ENCODE measurements around the gene FCSK.
A peak's percentile ranks its signal among the peaks of the same experiment; 100 is the strongest.

Gene FCSK

DNA sequence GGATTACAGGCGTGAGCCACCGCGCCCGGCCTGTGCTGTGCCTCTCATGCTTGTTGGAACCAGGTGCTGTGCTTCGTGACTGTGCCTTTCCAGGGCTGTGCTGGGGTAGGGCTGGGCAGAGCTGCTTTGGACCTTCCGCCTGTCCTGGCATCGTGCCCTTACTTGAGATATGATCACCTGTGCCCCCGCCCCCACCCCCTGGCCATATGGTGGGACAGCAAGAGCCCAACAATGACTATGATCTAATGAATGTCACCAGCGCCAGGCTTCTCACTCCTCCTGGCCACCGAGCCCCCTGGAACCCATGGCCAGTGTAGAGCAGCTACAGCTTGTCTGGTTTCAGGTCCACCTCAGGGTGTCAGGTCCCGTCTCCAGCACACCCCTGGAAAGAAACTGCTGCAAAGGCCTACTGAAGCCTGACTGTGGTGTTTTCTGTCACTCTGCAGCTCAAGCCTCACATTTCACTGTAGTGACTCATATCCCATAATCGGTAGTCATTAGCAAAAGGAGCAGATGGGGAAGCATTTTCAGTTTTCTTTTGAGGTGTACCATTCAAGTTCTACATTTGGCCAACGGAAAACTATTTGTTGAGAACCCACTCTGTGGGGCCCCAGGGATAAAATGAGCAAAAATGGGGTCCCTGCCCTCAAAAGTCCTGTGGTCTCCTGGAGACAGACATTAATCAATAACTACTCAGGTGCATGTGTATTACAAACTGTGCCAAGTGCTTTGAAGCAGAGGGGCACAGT is 22.1 kb downstream of the FCSK start:
- DNase-seq (ENCODE audit: low read depth in 2 of 2): peak; percentile 26 to 31

DNA sequence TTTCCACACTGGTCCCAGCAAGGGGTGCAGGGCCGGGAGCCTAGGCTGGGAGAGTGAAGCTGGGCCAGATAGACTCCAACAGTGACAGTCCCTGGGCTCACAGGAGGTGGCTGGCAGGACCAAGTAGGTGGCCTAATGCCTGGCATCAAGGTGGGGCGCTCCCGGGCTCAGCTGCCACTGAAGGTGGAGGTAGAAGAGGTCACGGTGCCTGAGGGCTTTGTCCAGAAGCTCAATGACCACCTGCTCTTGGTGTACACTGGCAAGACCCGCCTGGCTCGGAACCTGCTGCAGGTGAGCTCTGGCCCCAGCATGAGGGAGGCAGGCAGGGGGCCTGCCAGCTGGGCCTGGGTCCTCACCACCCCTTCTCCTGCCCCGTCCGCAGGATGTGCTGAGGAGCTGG is 23.8 kb downstream of the FCSK start:
- DNase-seq (ENCODE audit: low read depth in 2 of 2): no peak

DNA sequence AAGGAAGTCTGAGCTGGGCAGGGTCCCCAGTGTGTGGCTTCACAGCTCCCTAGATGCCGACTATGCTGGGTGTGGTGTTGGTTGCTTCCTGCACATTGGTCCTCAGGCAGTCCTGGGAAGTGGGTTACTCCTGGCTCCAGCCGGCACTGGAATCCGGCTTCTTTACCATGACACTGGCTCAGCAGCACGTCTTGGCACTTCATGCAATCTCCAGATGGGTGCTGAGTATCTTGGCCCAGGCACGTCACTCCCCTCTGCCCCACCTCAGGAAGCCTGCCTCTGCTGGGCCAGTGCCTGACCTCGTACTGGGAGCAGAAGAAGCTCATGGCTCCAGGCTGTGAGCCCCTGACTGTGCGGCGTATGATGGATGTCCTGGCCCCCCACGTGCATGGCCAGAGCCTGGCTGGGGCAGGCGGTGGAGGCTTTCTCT is 24.5 kb downstream of the FCSK start:
- no peak for DNase-seq (ENCODE audit: low read depth in 2 of 2)

DNA sequence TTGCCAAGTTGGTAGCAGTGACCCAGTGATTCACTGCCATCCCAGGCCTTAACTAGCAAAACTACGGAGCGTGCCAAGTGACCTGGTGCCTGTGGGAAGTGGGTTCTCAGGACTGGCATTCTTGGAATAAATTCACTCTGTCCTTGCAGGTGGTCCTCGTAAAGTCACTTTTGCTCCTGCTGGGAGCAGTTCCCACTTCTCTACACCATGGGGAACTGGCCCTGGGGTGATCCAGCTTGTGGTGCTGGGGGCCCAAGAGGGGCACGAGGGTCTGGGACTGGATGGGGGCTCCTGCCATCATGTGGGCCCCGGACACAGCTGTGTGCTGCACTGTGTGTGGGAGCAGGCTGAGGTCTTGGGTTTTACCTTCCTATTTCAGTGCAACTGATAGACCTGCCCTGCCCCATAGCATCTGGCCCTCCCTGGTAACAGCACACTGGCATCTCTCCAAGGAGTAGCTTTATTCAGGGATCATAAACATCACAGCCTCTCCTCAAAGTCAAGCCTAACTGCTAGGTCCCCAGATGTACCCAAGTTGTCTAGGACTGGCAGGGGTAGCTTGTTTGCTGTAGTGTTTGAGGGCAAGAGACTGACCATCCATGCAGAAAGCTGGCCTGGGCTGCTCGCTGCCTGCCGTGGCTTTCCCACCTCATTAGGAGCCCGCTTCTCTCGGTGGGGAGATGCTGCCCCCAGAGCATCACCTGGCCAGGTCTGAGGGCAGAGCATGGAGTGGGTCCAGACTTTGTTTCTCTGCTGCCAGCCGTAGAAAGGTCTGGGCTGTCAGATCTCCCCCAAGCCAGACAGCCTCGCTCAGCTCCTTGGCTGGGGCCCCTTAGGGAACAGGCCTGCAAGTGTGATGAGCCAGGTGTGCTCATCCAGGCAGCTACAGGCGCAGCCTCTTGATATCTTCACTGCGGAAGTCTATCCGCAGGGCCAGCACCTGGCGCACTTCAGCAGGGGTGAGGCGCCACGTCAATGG is 26.0 kb downstream of the FCSK start:
- DNase-seq (ENCODE audit: low read depth in 2 of 2): no peak

GRCh38 chr16:70481929-70482536 is 27.6 kb downstream of the FCSK start:
- DNase-seq (ENCODE audit: low read depth in 2 of 2): no peak

GRCh38 chr16:70482624-70483023 is 28.2 kb downstream of the FCSK start:
- no peak for DNase-seq (ENCODE audit: low read depth in 2 of 2)

GRCh38 chr16:70483426-70483825 is 29.0 kb downstream of the FCSK start:
- DNase-seq (ENCODE audit: low read depth in 2 of 2): no peak

GRCh38 chr16:70484867-70485266 is 30.5 kb downstream of the FCSK start:
- DNase-seq (ENCODE audit: low read depth in 2 of 2): no peak

DNA sequence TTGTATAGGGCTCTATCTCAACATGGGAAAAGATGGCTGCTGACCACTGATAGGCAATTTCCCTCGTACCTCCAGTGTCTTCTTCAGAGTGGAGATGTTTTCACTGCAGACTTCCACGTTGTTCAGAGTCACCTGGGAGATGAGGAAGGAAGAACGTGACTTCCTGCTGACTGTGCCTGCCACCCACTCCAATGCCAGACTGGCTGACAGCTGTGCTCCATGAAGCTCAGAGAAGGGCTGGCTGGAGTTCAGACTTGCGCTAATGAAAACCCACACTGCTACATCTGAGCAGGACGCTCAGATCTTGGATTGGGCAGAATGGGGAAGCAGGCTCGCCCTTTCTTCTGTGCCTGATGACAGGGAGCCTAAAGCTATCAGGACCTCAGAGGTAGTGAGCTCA is 35.9 kb downstream of the FCSK start:
- no peak for DNase-seq (ENCODE audit: low read depth in 2 of 2)

DNA sequence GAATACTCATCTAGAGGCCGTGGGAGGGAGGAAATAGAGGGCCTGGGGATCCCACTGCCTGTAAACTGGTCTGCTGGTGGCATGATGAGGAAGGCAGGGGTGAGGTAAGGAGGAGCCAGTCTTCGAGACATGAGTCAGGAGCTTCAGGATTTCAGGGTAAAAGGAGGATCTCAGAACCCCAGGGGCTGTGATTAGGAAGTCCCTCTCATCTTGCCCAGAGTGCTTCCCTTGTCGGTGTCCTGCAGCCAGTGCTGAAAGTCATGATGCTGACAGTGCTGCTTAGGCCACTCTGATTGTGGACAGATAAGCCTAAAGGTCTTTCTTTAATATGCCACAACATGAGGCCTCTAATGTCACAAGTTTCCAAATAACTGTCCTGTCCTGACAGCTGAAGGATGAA is 39.4 kb downstream of the FCSK start:
- DNase-seq (ENCODE audit: low read depth in 2 of 2): no peak

DNA sequence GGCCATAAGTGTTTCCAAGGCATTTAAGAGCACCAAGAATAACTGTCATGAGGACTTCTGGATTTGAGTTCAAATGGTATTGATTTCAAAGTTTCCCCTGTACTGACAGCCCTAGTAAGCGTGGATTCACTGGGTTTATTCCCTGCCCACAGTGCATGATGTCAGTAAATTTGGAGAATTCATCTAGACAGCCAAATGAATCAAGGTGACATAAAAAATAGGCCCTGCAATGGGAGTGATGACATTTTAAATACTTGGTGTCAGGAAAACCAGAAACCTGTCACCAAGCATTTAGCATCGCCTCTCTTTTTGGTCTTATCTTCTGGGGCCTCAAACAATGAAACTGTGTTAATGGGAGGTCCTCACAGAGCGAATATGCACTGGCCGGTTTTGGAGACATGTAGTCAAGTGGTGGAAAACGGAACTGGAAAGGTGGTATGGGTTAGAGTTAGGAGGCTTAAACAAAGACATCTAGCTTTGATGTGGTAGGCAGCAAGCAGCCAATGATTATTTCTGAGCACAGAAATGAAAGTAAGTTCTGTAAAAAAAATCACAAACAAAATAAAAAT is 39.9 kb downstream of the FCSK start:
- DNase-seq (ENCODE audit: low read depth in 2 of 2): no peak

GRCh38 chr16:70494777-70495176 is 40.4 kb downstream of the FCSK start:
- no peak for DNase-seq (ENCODE audit: low read depth in 2 of 2)

DNA sequence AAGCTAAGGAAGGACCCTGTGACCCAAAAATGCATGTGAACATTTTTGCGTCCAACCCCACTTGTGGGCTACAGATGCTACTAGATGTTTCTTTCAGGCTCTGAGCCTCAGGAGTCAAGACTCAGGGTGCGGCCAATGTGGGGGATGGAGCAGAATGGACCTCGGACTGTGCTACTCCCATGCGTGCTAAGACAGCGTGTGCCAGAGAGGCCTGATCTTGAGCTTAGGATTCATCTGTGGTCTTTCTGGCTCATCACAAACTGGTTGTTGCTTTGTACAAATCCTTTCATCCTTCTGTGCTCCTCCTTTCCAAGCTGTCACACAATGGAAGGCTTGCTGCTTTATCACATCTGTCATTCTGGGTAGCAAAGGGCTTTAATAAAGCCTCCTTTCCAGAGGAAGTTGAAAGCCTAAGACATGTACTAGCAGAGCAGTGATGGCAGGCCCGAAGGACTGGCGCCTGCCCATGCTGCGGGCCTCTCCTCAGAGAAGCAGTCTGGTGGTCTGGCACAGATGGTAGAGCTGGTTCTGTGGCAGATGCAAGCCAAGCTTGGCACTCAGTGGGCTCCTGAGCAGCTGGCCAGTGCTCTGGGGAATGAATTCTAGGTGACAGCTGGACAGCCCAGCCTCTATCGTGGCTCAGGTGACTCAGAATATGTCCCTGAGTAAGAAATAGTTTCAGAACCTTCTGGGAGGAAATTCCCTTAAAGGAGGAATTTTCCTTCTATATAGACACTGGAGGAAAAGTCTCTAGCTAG is 41.2 kb downstream of the FCSK start:
- DNase-seq (ENCODE audit: low read depth in 2 of 2): no peak

GRCh38 chr16:70496513-70496912 is 42.1 kb downstream of the FCSK start:
- DNase-seq (ENCODE audit: low read depth in 2 of 2): no peak

DNA sequence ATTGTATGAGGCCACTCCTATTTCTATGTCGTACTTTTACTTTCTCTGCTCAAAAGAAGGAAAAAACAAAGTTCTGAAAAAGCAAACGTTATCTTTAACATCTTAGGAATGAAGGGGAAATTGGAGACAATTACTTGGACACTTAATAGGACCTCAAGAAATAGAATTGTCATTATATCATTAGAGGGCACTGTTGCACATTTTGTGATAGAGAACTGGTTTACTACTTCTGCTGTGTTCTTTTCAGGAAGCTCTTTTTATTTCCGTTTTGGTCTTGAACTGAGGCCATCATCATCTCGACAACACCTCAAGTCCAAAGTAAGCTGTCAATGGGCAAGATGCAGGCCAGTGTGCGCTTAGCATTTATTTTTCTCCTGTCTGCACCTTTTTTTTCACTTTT is 54.4 kb downstream of the FCSK start:
- no peak for DNase-seq (ENCODE audit: low read depth in 2 of 2)

DNA sequence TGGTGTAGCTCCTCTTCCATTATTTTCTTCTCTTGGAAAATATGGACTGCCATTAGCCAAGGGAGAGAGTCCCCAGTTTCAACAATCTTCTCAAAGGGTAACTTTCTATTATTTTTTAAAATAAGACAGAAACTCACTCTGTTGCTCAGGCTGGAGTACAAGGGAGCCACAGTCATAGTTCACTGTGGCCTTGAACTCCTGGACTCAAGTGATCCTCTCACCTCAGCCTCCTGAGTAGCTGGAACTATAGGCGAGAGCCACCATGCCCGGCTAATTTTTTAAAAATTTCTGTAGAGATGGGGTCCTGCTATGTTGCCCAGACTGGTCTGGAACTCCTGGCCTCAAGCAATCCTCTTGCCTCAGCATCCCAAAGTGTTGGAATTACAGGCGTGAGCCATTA is 55.8 kb downstream of the FCSK start:
- no peak for DNase-seq (ENCODE audit: low read depth in 2 of 2)

GRCh38 chr16:70511833-70512232 is 57.4 kb downstream of the FCSK start:
- no peak for DNase-seq (ENCODE audit: low read depth in 2 of 2)

DNA sequence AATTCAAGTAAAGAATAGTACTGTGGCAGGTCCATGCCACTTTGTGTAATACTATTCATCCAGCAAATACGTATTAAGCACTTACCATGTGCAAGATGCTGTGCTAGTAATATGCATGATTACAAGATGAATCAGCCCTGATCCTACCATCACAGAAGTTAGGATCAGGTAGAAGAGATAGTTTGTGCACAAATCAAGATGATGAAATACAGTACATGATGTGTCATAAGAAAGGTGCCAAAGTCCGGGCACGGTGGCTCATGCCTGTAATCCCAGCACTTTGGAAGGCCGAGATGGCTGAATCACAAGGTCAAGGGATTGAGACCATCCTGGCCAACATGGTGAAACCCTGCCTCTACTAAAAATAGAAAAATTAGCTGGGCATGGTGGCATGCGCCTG is 58.1 kb downstream of the FCSK start:
- DNase-seq (ENCODE audit: low read depth in 2 of 2): no peak

DNA sequence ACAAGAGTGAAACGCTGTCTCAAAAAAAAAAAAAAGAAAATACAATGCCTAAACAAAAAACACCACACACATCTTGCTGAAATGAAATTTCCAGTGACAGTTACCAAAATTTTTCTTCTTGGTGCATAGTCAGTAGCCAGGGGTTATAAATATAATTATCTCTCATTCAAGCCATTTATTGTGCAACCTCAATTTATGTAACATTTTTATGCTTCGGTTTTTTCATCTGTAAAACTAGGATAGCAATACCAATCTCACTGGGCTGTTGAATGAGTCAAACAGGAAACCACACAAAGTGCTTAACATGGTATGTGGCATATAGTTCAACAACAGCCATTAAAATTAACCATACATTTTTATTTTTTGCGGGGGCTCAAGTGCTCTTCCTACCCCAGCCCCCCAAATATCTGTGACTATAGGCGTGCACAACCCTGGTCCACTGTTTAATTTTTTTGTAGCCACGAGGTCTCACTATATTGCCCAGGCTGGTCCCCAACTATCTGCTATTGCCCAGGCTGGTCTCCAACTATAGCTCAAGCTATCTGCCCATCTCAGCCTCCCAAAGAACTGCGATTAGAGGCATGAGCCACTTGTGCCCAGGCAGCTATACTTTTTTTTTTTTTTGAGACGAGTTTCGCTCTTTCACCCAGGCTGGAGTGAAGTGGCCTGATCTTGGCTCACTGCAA is 66.4 kb downstream of the FCSK start:
- no peak for DNase-seq (ENCODE audit: low read depth in 2 of 2)

GRCh38 chr16:70522216-70523075 is 68.1 kb downstream of the FCSK start:
- DNase-seq (ENCODE audit: low read depth in 2 of 2): no peak
